ENCODE results near the gene FBXO17. TPM values are rescaled to one million over a fixed set of nuclear protein-coding genes. Genes with fewer than 3 reads are reported as not detected.

Gene FBXO17
- total and polyA plus RNA-seq, 2 of the 13 experiments (the other 11 are each of a cell fraction or from before 2014, with no cell fraction given): 22.1 to 58.7 TPM

DNA sequence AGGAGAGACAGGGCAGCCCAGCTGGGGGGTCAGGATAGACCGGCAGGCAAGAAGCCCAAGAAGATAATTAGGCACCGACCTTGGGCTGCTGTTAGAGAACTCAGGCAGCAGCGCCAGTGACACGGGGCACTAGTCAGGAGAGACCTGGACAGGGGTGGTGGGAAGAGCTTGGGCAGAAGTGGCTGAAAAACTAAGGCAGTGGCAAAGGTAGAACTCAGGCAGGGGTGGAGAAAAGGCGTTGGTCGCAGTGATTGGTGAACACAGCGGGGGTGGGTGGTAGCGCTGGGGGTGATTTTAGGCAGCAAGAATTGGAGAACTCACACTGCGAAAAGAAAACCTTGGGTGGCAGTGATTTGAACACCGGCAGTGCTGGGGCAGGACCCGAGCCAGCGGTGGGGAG is 67.9 kb downstream of the FBXO17 start:
- POLR2A ChIA-PET: interaction anchor here (1.6 kb wide), 1 partner anchor 23 kb away, joined by 4 read pairs; the partner anchor contains the start of genes MRPS12 and SARS2
- CTCF ChIA-PET (ENCODE audit: low intra/inter-chr PET ratio, low total read pairs): no interaction called here
- TF ChIP-seq ZBTB7A (CRISPR knock-in tag; IDR thresholded peaks at IDR 0.05) (no peak), HNF4A (CRISPR knock-in tag; IDR thresholded peaks at IDR 0.05) (no peak), ETV6 (CRISPR knock-in tag; conservative IDR thresholded peaks at IDR 0.05) (no peak), NCOA2 (CRISPR knock-in tag; IDR thresholded peaks at IDR 0.05) (no peak), THAP11 (CRISPR knock-in tag; IDR thresholded peaks at IDR 0.05) (no peak), ZMYM2 (CRISPR knock-in tag; IDR thresholded peaks at IDR 0.05) (no peak), ZNF496 (CRISPR knock-in tag; IDR thresholded peaks at IDR 0.05; ENCODE audit: insufficient replicate concordance) (no peak), ZSCAN25 (CRISPR knock-in tag; IDR thresholded peaks at IDR 0.05) (no peak), STAT5B (CRISPR knock-in tag; IDR thresholded peaks at IDR 0.05) (no peak), MED1 (CRISPR knock-in tag; IDR thresholded peaks at IDR 0.05) (no peak), ZNF260 (CRISPR knock-in tag; IDR thresholded peaks at IDR 0.05; ENCODE audit: borderline replicate concordance, low read depth) (no peak), REXO4 (CRISPR knock-in tag; IDR thresholded peaks at IDR 0.05; ENCODE audit: borderline replicate concordance) (no peak)
- TF ChIP-seq, protein P1, sequence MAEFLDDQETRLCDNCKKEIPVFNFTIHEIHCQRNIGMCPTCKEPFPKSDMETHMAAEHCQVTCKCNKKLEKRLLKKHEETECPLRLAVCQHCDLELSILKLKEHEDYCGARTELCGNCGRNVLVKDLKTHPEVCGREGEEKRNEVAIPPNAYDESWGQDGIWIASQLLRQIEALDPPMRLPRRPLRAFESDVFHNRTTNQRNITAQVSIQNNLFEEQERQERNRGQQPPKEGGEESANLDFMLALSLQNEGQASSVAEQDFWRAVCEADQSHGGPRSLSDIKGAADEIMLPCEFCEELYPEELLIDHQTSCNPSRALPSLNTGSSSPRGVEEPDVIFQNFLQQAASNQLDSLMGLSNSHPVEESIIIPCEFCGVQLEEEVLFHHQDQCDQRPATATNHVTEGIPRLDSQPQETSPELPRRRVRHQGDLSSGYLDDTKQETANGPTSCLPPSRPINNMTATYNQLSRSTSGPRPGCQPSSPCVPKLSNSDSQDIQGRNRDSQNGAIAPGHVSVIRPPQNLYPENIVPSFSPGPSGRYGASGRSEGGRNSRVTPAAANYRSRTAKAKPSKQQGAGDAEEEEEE (CRISPR knock-in tag; IDR thresholded peaks at IDR 0.05; ENCODE audit: borderline replicate concordance): no peak
- TF ChIP-seq, protein P2, sequence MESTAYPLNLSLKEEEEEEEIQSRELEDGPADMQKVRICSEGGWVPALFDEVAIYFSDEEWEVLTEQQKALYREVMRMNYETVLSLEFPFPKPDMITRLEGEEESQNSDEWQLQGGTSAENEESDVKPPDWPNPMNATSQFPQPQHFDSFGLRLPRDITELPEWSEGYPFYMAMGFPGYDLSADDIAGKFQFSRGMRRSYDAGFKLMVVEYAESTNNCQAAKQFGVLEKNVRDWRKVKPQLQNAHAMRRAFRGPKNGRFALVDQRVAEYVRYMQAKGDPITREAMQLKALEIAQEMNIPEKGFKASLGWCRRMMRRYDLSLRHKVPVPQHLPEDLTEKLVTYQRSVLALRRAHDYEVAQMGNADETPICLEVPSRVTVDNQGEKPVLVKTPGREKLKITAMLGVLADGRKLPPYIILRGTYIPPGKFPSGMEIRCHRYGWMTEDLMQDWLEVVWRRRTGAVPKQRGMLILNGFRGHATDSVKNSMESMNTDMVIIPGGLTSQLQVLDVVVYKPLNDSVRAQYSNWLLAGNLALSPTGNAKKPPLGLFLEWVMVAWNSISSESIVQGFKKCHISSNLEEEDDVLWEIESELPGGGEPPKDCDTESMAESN (CRISPR knock-in tag; conservative IDR thresholded peaks at IDR 0.05): no peak
- TF ChIP-seq, protein P3, sequence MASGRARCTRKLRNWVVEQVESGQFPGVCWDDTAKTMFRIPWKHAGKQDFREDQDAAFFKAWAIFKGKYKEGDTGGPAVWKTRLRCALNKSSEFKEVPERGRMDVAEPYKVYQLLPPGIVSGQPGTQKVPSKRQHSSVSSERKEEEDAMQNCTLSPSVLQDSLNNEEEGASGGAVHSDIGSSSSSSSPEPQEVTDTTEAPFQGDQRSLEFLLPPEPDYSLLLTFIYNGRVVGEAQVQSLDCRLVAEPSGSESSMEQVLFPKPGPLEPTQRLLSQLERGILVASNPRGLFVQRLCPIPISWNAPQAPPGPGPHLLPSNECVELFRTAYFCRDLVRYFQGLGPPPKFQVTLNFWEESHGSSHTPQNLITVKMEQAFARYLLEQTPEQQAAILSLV (CRISPR knock-in tag; IDR thresholded peaks at IDR 0.05; ENCODE audit: borderline replicate concordance): no peak
- TF ChIP-seq, protein P4, sequence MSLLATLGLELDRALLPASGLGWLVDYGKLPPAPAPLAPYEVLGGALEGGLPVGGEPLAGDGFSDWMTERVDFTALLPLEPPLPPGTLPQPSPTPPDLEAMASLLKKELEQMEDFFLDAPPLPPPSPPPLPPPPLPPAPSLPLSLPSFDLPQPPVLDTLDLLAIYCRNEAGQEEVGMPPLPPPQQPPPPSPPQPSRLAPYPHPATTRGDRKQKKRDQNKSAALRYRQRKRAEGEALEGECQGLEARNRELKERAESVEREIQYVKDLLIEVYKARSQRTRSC (CRISPR knock-in tag; IDR thresholded peaks at IDR 0.05; ENCODE audit: low read depth): no peak
- TF ChIP-seq, protein P5, sequence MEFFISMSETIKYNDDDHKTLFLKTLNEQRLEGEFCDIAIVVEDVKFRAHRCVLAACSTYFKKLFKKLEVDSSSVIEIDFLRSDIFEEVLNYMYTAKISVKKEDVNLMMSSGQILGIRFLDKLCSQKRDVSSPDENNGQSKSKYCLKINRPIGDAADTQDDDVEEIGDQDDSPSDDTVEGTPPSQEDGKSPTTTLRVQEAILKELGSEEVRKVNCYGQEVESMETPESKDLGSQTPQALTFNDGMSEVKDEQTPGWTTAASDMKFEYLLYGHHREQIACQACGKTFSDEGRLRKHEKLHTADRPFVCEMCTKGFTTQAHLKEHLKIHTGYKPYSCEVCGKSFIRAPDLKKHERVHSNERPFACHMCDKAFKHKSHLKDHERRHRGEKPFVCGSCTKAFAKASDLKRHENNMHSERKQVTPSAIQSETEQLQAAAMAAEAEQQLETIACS (CRISPR knock-in tag; IDR thresholded peaks at IDR 0.05): no peak

More for the DNA sequence above, 67.9 kb downstream of the FBXO17 start:
- DNase-seq (ENCODE audit: low spot score): no peak
- no peak overlapping the region for H2AFZ ChIP-seq (ENCODE audit: low read length)
- 95% methylated on average over 12 of the region's 12 CpGs for WGBS (ENCODE audit: low lambda C conversion rate)
- no peak overlapping the region for H3K9ac ChIP-seq (ENCODE audit: insufficient read depth, low read depth, low read length)
- intact Hi-C loops (cut with micrococcal nuclease; ENCODE audit: unreplicated experiment) (no loop called here), in situ Hi-C loops (cut with HindIII; ENCODE audit: extremely low pct_ligation_motif_present, low pct_unique_long_range_greater_than_20kb) (loop anchor here (25.0 kb wide), 1 partner anchor 170 kb away; the partner anchor contains the start of gene CAPN12)
- no peak for FAIRE-seq
- no peak for ATAC-seq
- no peaks in the 10 kb centered on the region for H3K9me3 ChIP-seq (ENCODE audit: low read length)
- no peak overlapping the region for H3K4me3 ChIP-seq (replicated peaks in 1 of 3; ENCODE audit: insufficient read depth in 1 of 3, low read depth in 2 of 3, low read length in 3 of 3)
- 0 out of 2 replicates have a peak, but pooled peaks cover 10% of the 10 kb centered on the region for H3K4me1 ChIP-seq (ENCODE audit: insufficient read depth, low read length)
- no peak overlapping the region for H3K4me2 ChIP-seq (ENCODE audit: low read depth, low read length)
- no TSS peak for BruUV-seq (replicated peaks)
- H3K27ac ChIP-seq (ENCODE audit: extremely low read length, insufficient read depth, low read length): no peak overlapping the region
- no peaks in the 10 kb centered on the region for H3K27me3 ChIP-seq (ENCODE audit: control insufficient read depth in 1 of 2, insufficient read depth in 2 of 2, low read length in 2 of 2)
- no peaks in the 10 kb centered on the region for H3K79me2 ChIP-seq (ENCODE audit: insufficient read depth, low read length)
- H3K36me3 ChIP-seq (replicated peaks in 1 of 2; ENCODE audit: control insufficient read depth in 1 of 2, insufficient read depth in 2 of 2, low read length in 2 of 2): peaks cover 4 to 12% of the 10 kb centered on the region in 2 experiments; a peak in 3 of 5 replicates
- no peaks in the 10 kb centered on the region for H4K20me1 ChIP-seq (ENCODE audit: insufficient read depth, low read length)
